Dendritic cell treated with granulocyte-macrophage colony-stimulating factor and Interleukin-4, amounts not matched to agents 40 ng/mL and 50 ng/mL, for 4 days (primary cell): Measurements from ENCODE around the gene ARMC5.
A peak's percentile ranks its signal among the peaks of the same experiment; 100 is the strongest.
"Not testable (repeated sequence)": the region's sequence is repeated elsewhere in the genome, so short reads cannot be mapped to it uniquely, and the experiment has no call there.

Source experiments
- H3K27ac Mint-ChIP-seq: one replicate; pipeline ENCODE4 v1.8.0; 2022; ENCODE audit warnings: mild to moderate bottlenecking, mixed read lengths
- H3K27me3 Mint-ChIP-seq: one replicate; pipeline ENCODE4 v1.8.0; 2022; ENCODE audit warnings: mild to moderate bottlenecking, mixed read lengths
- H3K36me3 Mint-ChIP-seq: one replicate; pipeline ENCODE4 v1.8.0; 2022; ENCODE audit warnings: low read depth, mixed read lengths
- H3K4me1 Mint-ChIP-seq: one replicate; pipeline ENCODE4 v1.8.0; 2022; ENCODE audit warnings: low read depth, mixed read lengths
- H3K4me3 Mint-ChIP-seq: one replicate; pipeline ENCODE4 v1.8.0; 2022; ENCODE audit warnings: mild to moderate bottlenecking, moderate library complexity, mixed read lengths
- H3K9me3 Mint-ChIP-seq: one replicate; pipeline ENCODE4 v1.8.0; 2022; ENCODE audit warnings: mixed read lengths
- intact Hi-C: fragments of 100-400 bp; cut with micrococcal nuclease; formaldehyde crosslinking; loops from one replicate; pipeline ENCODE4 v1.15.0; 2022

Gene ARMC5

GRCh38 chr16:31458844-31459686, at the start of gene ARMC5:
TSS of gene ARMC5 (plus strand) at chr16:31459501. CDS start at chr16:31459525, 24 bp downstream.
- peak within 1 kb of the TSS; percentile 89 for H3K4me3 Mint-ChIP-seq
- no peaks in the 10 kb centered on the region for H3K9me3 Mint-ChIP-seq
- no peaks in the 10 kb centered on the region for H3K27me3 Mint-ChIP-seq
- H3K4me1 Mint-ChIP-seq = peaks cover 52% of the 10 kb centered on the region
- intact Hi-C loops = no loop called here
- peaks cover 48% of the 10 kb centered on the region for H3K36me3 Mint-ChIP-seq
- peak within 1 kb of the TSS; percentile 99 for H3K27ac Mint-ChIP-seq

- Mint-ChIP-seq H3K36me3 (no peaks in the 10 kb centered on the region), H3K4me3 (no peak overlapping the region), H3K27me3 (peaks cover 34% of the 10 kb centered on the region), H3K4me1 (peaks cover 10% of the 10 kb centered on the region), H3K27ac (no peak overlapping the region), H3K9me3 (no peaks in the 10 kb centered on the region)
- intact Hi-C loops = no loop called here
Observed at GRCh38 chr16:31410082-31410481, 49.2 kb upstream of the ARMC5 start.

GRCh38 chr16:31411024-31411844, 48.1 kb upstream of the ARMC5 start:
- no peaks in the 10 kb centered on the region for H3K36me3 Mint-ChIP-seq
- H3K4me3 Mint-ChIP-seq = no peak overlapping the region
- no peaks in the 10 kb centered on the region for H3K9me3 Mint-ChIP-seq
- H3K4me1 Mint-ChIP-seq = peaks cover 16% of the 10 kb centered on the region
- H3K27me3 Mint-ChIP-seq = peaks cover 41% of the 10 kb centered on the region
- intact Hi-C loops = no loop called here
- H3K27ac Mint-ChIP-seq = no peak overlapping the region

GRCh38 chr16:31412750-31413149, 46.6 kb upstream of the ARMC5 start:
- Mint-ChIP-seq H3K4me1 (peaks cover 21% of the 10 kb centered on the region), H3K27me3 (peaks cover 40% of the 10 kb centered on the region), H3K36me3 (no peaks in the 10 kb centered on the region), H3K27ac (no peak overlapping the region), H3K4me3 (no peak overlapping the region), H3K9me3 (no peaks in the 10 kb centered on the region)
- intact Hi-C loops = no loop called here

- intact Hi-C loops = no loop called here
- Mint-ChIP-seq H3K4me1 (peaks cover 21% of the 10 kb centered on the region), H3K27me3 (peaks cover 42% of the 10 kb centered on the region), H3K27ac (no peak overlapping the region), H3K4me3 (no peak overlapping the region), H3K9me3 (no peaks in the 10 kb centered on the region), H3K36me3 (no peaks in the 10 kb centered on the region)
Observed at GRCh38 chr16:31413381-31413780, 45.9 kb upstream of the ARMC5 start.

- H3K27ac Mint-ChIP-seq = no peak overlapping the region
- H3K4me1 Mint-ChIP-seq = peaks cover 21% of the 10 kb centered on the region
- H3K9me3 Mint-ChIP-seq = no peaks in the 10 kb centered on the region
- H3K4me3 Mint-ChIP-seq = no peak overlapping the region
- intact Hi-C loops = no loop called here
- no peaks in the 10 kb centered on the region for H3K36me3 Mint-ChIP-seq
- H3K27me3 Mint-ChIP-seq = peaks cover 39% of the 10 kb centered on the region
Observed at GRCh38 chr16:31413943-31414342, 45.4 kb upstream of the ARMC5 start.

- Mint-ChIP-seq H3K9me3 (no peaks in the 10 kb centered on the region), H3K4me1 (peaks cover 21% of the 10 kb centered on the region), H3K27ac (no peak overlapping the region), H3K27me3 (peaks cover 40% of the 10 kb centered on the region), H3K36me3 (no peaks in the 10 kb centered on the region), H3K4me3 (no peak overlapping the region)
- intact Hi-C loops = no loop called here
Observed at GRCh38 chr16:31414706-31415105, 44.6 kb upstream of the ARMC5 start.

GRCh38 chr16:31416371-31416770, 42.9 kb upstream of the ARMC5 start:
- peaks cover 41% of the 10 kb centered on the region for H3K27me3 Mint-ChIP-seq
- peaks cover 21% of the 10 kb centered on the region for H3K4me1 Mint-ChIP-seq
- H3K27ac Mint-ChIP-seq = no peak overlapping the region
- no peaks in the 10 kb centered on the region for H3K36me3 Mint-ChIP-seq
- intact Hi-C loops = no loop called here
- no peak overlapping the region for H3K4me3 Mint-ChIP-seq
- no peaks in the 10 kb centered on the region for H3K9me3 Mint-ChIP-seq

GRCh38 chr16:31417036-31417435, 42.3 kb upstream of the ARMC5 start:
- H3K27ac Mint-ChIP-seq, intact Hi-C loops, H3K4me3 Mint-ChIP-seq, H3K36me3 Mint-ChIP-seq, H3K9me3 Mint-ChIP-seq: not testable (repeated sequence)
- peaks cover 41% of the 10 kb centered on the region for H3K27me3 Mint-ChIP-seq
- peaks cover 21% of the 10 kb centered on the region for H3K4me1 Mint-ChIP-seq

- H3K9me3 Mint-ChIP-seq = no peaks in the 10 kb centered on the region
- no peak overlapping the region for H3K27ac Mint-ChIP-seq
- H3K27me3 Mint-ChIP-seq = peaks cover 35% of the 10 kb centered on the region
- no peak overlapping the region for H3K4me3 Mint-ChIP-seq
- peaks cover 21% of the 10 kb centered on the region for H3K4me1 Mint-ChIP-seq
- intact Hi-C loops = no loop called here
- no peaks in the 10 kb centered on the region for H3K36me3 Mint-ChIP-seq
Observed at GRCh38 chr16:31417916-31418315, 41.4 kb upstream of the ARMC5 start.

- Mint-ChIP-seq H3K27ac (no peak overlapping the region), H3K27me3 (peaks cover 39% of the 10 kb centered on the region), H3K4me3 (no peak overlapping the region), H3K9me3 (no peaks in the 10 kb centered on the region), H3K36me3 (no peaks in the 10 kb centered on the region), H3K4me1 (peaks cover 12% of the 10 kb centered on the region)
- intact Hi-C loops = no loop called here
Observed at GRCh38 chr16:31420037-31420436, 39.3 kb upstream of the ARMC5 start.

- no peak overlapping the region for H3K27ac Mint-ChIP-seq
- intact Hi-C loops = no loop called here
- peaks cover 3% of the 10 kb centered on the region for H3K4me1 Mint-ChIP-seq
- H3K9me3 Mint-ChIP-seq = no peaks in the 10 kb centered on the region
- H3K36me3 Mint-ChIP-seq = no peaks in the 10 kb centered on the region
- peaks cover 40% of the 10 kb centered on the region for H3K27me3 Mint-ChIP-seq
- no peak overlapping the region for H3K4me3 Mint-ChIP-seq
Observed at GRCh38 chr16:31421587-31421986, 37.7 kb upstream of the ARMC5 start.

- Mint-ChIP-seq H3K4me3 (no peak overlapping the region), H3K27me3 (peaks cover 46% of the 10 kb centered on the region), H3K36me3 (no peaks in the 10 kb centered on the region), H3K4me1 (peaks cover 9% of the 10 kb centered on the region), H3K27ac (no peak overlapping the region), H3K9me3 (no peaks in the 10 kb centered on the region)
- intact Hi-C loops = no loop called here
Observed at GRCh38 chr16:31423241-31423640, 36.1 kb upstream of the ARMC5 start.

GRCh38 chr16:31423801-31424200, 35.5 kb upstream of the ARMC5 start:
- H3K9me3 Mint-ChIP-seq = no peaks in the 10 kb centered on the region
- H3K36me3 Mint-ChIP-seq = no peaks in the 10 kb centered on the region
- peaks cover 9% of the 10 kb centered on the region for H3K4me1 Mint-ChIP-seq
- intact Hi-C loops = no loop called here
- H3K27me3 Mint-ChIP-seq = peaks cover 43% of the 10 kb centered on the region
- H3K27ac Mint-ChIP-seq = no peak overlapping the region
- no peak overlapping the region for H3K4me3 Mint-ChIP-seq
